ENCODE results near the gene AUNIP.

Gene AUNIP

GRCh38 chr1:25893116-25893515 is 33.9 kb upstream of the AUNIP start:
- H3K27me3 ChIP-seq (ENCODE audit: insufficient read depth, low read depth, severe bottlenecking) = no peaks in the 10 kb centered on the region
- no peak overlapping the region for H3K4me3 ChIP-seq (ENCODE audit: low read depth, low read length)
- TF ChIP-seq, protein P1, sequence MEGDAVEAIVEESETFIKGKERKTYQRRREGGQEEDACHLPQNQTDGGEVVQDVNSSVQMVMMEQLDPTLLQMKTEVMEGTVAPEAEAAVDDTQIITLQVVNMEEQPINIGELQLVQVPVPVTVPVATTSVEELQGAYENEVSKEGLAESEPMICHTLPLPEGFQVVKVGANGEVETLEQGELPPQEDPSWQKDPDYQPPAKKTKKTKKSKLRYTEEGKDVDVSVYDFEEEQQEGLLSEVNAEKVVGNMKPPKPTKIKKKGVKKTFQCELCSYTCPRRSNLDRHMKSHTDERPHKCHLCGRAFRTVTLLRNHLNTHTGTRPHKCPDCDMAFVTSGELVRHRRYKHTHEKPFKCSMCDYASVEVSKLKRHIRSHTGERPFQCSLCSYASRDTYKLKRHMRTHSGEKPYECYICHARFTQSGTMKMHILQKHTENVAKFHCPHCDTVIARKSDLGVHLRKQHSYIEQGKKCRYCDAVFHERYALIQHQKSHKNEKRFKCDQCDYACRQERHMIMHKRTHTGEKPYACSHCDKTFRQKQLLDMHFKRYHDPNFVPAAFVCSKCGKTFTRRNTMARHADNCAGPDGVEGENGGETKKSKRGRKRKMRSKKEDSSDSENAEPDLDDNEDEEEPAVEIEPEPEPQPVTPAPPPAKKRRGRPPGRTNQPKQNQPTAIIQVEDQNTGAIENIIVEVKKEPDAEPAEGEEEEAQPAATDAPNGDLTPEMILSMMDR (IDR thresholded peaks at IDR 0.05; ENCODE audit: low read depth, low read length) = no peak
- H3K9me3 ChIP-seq (ENCODE audit: severe bottlenecking) = no peaks in the 10 kb centered on the region
- DNase-seq = no peak
- H3K36me3 ChIP-seq = peaks cover 84% of the 10 kb centered on the region
- H3K27ac ChIP-seq = no peak overlapping the region

GRCh38 chr1:25891606-25892005 is 32.3 kb upstream of the AUNIP start:
- no peak overlapping the region for H3K4me3 ChIP-seq (ENCODE audit: low read depth, low read length)
- no peaks in the 10 kb centered on the region for H3K9me3 ChIP-seq (ENCODE audit: severe bottlenecking)
- H3K27ac ChIP-seq = no peak overlapping the region
- TF ChIP-seq, protein P1 (IDR thresholded peaks at IDR 0.05; ENCODE audit: low read depth, low read length) = no peak
- no peaks in the 10 kb centered on the region for H3K27me3 ChIP-seq (ENCODE audit: insufficient read depth, low read depth, severe bottlenecking)
- no peak for DNase-seq
- peaks cover 75% of the 10 kb centered on the region for H3K36me3 ChIP-seq

DNA sequence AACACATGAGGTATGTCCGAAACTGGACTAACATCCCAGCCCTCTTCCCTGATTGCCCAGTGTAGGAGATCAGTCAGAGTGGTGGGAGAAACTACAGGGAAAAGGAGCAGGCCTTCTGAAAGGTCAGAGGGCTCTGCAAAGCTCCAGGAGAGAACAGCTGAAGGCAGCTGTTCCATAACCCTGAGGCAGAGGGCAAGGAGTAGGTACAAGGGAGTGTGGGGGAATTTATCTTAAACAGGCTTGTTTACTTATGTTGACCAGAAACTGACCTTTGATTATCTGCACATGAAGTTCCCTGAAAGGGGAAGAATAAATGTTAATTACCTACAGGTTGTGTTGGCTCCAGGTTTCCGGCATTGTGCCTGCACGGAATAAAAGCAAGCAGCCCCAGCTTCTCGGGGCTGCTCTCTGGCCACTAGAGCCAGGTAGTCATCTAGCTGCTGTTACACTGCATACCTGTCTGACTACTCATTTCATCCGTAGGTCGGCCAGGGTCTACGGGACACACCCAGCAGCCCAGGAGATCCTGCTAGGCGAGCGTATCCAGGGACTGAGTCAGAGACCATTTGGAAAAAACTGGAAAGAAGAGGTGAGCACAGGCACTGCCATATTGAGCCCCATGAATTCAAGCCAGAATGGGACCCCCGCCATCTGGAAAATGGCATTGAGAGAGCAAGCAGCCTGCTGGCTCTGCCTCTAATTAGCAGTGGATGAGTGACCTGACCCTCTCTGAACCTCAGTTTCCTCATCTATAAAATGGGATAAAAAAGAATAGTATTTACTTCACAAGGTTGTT is 31.2 kb upstream of the AUNIP start:
- no peak overlapping the region for H3K4me3 ChIP-seq (ENCODE audit: low read depth, low read length)
- no peak for DNase-seq
- H3K36me3 ChIP-seq = peaks cover 66% of the 10 kb centered on the region
- TF ChIP-seq, protein P1 (IDR thresholded peaks at IDR 0.05; ENCODE audit: low read depth, low read length) = no peak
- H3K9me3 ChIP-seq (ENCODE audit: severe bottlenecking) = no peaks in the 10 kb centered on the region
- H3K27ac ChIP-seq = no peak overlapping the region
- H3K27me3 ChIP-seq (ENCODE audit: insufficient read depth, low read depth, severe bottlenecking) = no peaks in the 10 kb centered on the region

DNA sequence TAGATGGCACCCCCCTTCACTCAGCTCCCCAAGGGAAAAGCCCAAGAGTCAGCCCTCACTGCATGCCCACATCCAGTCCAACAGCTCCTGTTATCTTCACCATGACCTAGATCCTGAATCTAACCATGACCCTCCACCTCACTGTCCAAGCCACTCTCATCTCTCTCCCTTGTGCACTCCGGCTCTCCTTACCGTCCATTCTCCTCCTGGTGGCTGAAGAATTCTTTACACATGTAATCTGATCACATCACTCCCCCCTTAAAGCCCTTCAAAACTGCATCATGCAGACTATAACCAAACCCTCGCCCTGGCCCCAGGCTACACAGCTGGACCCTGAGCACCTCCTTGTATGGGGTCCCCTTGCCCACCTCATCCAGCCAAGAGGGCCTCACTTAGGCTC is 30.2 kb upstream of the AUNIP start:
- Histone ChIP-seq H3K27me3 (ENCODE audit: insufficient read depth, low read depth, severe bottlenecking) (no peaks in the 10 kb centered on the region), H3K4me3 (ENCODE audit: low read depth, low read length) (no peak overlapping the region), H3K9me3 (ENCODE audit: severe bottlenecking) (no peaks in the 10 kb centered on the region), H3K27ac (no peak overlapping the region), H3K36me3 (peaks cover 65% of the 10 kb centered on the region)
- TF ChIP-seq, protein P1 (IDR thresholded peaks at IDR 0.05; ENCODE audit: low read depth, low read length) = no peak
- no peak for DNase-seq

DNA sequence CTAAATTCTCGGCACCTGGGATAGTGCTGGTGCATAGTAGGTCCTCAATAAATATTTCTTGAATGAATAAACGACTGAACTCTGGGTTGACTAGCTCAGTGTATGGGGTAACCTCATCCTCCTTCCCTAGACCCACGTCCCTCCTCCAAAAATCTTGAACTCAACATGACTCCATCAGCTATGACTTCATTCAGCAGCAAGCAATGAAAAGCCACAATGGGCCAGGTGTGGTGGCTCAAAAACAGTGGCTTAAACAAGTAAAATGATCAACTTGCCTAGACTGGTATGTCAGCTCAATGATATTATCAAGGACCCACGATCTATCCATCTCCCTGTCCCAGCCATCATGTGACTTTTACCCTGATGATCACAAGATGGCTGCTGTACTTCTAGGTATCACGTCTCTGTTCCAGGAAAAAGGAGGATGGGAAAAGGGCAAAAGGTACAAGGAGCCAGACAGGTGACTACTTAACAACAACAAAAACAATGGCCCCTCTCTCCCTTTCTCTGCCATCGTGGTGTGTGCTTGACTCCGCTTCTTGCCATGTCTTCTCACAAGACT is 29.2 kb upstream of the AUNIP start:
- TF ChIP-seq, protein P1 (IDR thresholded peaks at IDR 0.05; ENCODE audit: low read depth, low read length) = no peak
- H3K27ac ChIP-seq = no peak overlapping the region

More for the DNA sequence above, 29.2 kb upstream of the AUNIP start:
- no peaks in the 10 kb centered on the region for H3K27me3 ChIP-seq (ENCODE audit: insufficient read depth, low read depth, severe bottlenecking)
- H3K4me3 ChIP-seq (ENCODE audit: low read depth, low read length) = no peak overlapping the region
- no peaks in the 10 kb centered on the region for H3K9me3 ChIP-seq (ENCODE audit: severe bottlenecking)
- DNase-seq = no peak
- peaks cover 55% of the 10 kb centered on the region for H3K36me3 ChIP-seq
